ENCODE measurements around the gene KCTD8.
"Not testable (repeated sequence)": the region's sequence is repeated elsewhere in the genome, so short reads cannot be mapped to it uniquely, and the experiment has no call there.

DNA sequence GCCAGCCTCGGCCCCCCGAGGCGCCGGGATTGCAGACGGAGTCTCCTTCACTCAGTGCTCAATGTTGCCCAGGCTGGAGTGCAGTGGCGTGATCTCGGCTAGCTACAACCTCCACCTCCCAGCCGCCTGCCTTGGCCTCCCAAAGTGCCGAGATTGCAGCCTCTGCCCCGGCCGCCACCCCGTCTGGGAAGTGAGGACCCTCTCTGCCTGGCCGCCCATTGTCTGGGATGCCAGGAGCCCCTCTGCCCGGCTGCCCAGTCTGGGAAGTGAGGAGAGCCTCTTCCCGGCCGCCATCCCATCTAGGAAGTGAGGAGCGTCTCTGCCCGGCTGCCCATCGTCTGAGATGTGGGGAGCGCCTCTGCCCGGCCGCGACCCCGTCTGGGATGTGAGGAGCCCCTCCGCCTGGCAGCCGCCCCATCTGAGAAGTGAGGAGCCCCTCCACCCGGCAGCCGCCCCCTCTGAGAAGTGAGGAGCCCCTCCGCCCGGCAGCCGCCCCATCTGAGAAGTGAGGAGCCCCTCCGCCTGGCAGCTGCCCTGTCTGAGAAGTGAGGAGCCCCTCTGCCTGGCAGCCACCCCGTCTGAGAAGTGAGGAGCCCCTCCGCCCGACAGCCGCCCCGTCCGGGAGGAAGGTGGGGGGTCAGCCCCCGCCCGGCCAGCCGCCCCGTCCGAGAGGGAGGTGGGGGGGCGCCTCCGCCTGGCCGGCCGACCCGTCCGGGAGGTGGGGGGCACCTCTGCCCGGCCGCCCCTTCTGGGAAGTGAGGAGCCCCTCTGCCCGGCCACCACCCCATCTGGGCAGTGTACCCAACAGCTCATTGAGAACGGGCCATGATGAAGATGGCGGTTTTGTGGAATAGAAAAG, 266.9 kb downstream of the KCTD8 start:
- TF ChIP-seq, protein P1, sequence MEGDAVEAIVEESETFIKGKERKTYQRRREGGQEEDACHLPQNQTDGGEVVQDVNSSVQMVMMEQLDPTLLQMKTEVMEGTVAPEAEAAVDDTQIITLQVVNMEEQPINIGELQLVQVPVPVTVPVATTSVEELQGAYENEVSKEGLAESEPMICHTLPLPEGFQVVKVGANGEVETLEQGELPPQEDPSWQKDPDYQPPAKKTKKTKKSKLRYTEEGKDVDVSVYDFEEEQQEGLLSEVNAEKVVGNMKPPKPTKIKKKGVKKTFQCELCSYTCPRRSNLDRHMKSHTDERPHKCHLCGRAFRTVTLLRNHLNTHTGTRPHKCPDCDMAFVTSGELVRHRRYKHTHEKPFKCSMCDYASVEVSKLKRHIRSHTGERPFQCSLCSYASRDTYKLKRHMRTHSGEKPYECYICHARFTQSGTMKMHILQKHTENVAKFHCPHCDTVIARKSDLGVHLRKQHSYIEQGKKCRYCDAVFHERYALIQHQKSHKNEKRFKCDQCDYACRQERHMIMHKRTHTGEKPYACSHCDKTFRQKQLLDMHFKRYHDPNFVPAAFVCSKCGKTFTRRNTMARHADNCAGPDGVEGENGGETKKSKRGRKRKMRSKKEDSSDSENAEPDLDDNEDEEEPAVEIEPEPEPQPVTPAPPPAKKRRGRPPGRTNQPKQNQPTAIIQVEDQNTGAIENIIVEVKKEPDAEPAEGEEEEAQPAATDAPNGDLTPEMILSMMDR (IDR thresholded peaks at IDR 0.05) = not testable (repeated sequence)
- not testable (repeated sequence) for TF ChIP-seq ZFX (IDR thresholded peaks at IDR 0.05; ENCODE audit: borderline replicate concordance)
